ENCODE data around the gene PLCD4. TPM values are rescaled to one million over a fixed set of nuclear protein-coding genes. Genes with fewer than 3 reads are reported as not detected.

Gene PLCD4
- total RNA-seq (2022; extraction: Qiagen RNA extraction; ENCODE audit: low read depth) = 0.26 to 0.69 TPM (median 0.31 TPM) in 5 replicates

DNA sequence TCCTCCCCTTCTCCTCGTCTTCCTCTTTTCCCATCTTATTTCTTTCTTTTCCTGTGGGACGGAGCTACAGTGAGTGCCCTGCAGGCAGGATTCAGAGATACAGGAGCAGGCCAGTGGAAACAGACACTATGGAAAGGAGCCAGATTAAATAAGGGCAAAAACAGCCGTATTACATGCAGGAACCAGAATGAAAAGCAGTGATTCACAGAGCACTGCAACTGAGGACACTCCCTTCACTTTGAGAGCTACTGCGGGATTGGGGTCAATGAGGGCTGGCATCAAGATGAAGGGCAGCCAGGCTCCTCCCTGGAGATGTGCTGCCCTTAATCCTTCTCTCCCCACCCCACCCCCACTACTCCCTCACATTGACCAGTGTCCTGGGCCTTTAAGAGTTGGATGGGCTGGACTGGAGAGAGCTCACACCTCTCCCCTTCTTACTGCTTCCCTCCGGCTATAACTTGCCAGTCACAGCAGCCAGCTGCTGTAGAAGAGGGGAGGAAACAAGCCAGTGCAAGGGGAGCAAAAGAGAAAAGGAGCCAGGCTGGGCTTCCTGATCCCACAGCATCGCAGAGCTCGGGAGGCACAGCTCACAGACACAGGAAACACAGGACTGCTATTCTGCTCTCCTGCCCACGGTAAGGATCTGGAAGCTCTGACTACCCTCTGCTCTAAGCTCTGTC lies at the start of gene PLCD4:
Gene PLCD4, plus strand, starts transcription at position 464 of the 680 bp plus-strand sequence. CDS start 7,841 bp downstream, outside the sequence.

DNA sequence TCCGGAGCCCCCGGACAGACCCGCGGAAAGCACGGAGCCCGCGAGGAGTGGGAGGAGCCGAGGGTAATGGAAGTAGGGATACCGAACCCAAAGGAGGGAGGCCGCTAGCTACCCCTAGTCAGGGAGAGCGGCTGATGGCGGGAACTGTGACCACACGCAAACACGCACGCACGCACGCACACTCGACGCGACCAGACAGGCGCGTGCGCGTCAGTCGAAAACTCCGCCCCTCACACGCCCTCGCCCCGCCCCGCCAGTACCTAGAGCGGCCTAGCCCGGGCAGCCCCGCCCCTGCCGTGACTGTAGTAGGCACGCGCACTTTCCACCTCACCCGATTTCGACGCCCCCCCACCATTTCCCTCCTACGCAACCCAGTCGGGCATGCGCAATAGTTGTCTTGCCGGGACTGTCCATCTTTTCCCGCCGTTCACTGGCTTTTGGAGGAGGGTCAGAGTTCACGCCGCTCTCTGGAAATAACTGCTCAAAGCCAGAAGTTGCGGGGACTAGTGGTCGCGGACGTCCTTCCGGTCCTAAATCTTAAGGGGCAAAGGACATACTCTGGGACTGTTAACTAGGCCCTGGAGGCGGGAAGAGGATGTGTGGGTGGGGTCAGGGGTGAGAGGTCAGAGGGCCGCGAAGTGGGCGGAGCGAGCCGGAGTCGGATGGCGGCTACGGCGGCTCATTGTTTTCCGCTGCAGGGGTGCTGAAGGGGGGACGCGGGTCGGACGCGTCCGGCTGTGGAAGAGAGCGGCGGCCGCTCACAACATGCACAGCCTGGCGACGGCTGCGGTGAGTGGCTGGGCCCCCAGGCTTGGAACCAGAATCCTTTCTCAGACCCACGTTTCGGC lies 39.3 kb upstream of the PLCD4 start, which contains the start of the genes CNOT9 and USP37:
Gene CNOT9, plus strand, starts transcription at position 650 of the 848 bp plus-strand sequence. Its CDS starts 116 bp downstream, at position 766.
Gene USP37, minus strand, starts transcription at position 162 of the 848 bp plus-strand sequence. CDS start 9,698 bp downstream, outside the sequence.

DNA sequence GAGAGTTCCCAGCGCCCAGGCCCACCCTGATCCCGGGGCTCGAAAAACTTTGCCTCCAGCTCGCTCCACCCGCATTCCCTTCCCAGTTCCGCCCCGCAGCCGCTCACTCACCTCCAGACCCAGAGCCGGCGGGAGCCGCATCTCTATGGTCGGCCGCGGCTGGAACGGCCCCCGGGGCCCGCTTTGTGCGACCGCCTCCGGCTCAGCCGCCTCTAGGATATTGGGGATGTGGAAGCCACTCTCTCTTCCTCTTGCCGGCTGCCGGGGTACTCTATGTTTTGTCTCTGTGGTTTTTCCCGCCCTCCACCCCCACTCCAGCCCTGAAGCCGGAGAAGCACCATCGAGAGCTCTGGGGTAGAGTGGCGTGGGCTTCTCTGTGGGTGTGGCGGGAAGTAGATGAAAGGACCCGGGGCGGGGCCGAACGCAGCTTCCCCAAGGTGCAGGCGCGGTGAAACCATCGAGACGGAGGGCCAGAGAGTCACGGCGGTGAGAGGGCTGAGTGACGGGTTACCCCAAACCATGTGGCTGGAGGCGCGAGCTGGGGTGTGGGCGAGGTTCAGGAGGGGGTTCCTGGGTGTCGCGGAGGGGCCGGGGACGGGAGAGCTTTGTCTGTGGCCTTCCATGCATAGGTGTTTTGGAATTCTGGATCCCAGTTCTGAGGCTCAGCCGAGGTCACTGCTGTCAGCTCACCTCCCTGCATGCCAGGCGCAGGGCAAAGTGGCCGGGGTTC lies 51.7 kb downstream of the PLCD4 start, which contains the start of the genes BCS1L and ZNF142:
Gene BCS1L, plus strand, starts transcription at position 426 of the 730 bp plus-strand sequence. CDS start 1,305 bp downstream, outside the sequence.
Gene ZNF142, minus strand, starts transcription at position 366 of the 730 bp plus-strand sequence. CDS start 3,194 bp downstream, outside the sequence.

DNA sequence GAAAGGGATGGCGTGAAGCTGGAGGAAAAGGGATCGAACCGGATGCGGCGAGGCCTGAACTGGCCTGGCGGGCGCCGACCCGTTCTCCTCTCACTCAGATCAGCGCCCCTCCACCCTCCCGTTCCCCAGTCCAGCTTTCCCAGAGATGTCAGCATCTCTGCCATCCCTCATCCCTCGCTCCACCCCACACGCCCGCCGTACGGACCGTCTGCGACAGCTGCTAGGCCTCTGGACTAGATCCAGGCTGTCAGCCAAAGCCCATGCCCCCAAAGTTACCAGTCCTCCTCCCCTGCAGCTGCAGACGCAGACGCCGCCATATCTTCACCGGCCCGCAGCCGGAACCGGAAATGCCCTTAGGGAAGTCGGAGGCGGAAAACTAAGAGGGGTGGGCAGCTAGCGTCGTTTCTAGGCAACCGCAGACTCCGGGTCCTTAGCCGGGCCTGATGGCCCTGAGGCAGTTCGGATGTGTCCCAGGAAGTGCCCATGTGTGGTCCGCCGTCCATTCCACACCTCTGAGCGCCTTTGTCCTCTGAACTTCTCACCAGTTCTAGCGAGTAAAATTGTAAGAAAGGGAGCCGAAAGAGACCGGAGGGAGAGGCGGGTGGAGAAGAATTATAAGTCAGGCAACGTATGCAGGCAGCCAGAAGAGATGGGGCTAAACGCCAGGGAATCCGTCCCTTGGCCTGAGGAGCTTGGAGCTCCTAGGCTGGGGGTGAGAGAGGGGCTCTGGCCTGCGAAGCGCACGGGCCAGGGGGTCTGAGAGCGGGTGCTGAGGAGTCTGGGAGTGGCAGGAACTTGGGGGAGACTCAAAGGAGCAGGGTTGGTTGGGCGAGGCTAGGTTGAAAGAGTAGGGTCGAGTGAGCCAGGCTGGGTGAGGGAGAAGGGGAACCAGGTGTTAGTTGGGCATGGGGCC lies 64.2 kb downstream of the PLCD4 start, which contains the start of the genes RNF25 and STK36:
Gene RNF25, minus strand, starts transcription at position 349 of the 913 bp plus-strand sequence. Its CDS starts 32 bp downstream, at position 317.
Gene STK36, plus strand, starts transcription at position 433 of the 913 bp plus-strand sequence. CDS start 744 bp downstream, outside the sequence.

Other genes starting within 250 kb of the PLCD4 start
- gene SLC11A1, start 225.6 kb upstream of the PLCD4 start, total RNA-seq (2022; extraction: Qiagen RNA extraction; ENCODE audit: low read depth) = 0.15 to 0.28 TPM (median 0.19 TPM) in 5 replicates
- 63.4 to 83.1 TPM (median 71.7 TPM) in 5 replicates for gene CTDSP1, start 208.0 kb upstream of the PLCD4 start, total RNA-seq (2022; extraction: Qiagen RNA extraction; ENCODE audit: low read depth)
- gene VIL1, start 188.8 kb upstream of the PLCD4 start, total RNA-seq (2022; extraction: Qiagen RNA extraction; ENCODE audit: low read depth) = 0.16 to 0.33 TPM (median 0.18 TPM) in 5 replicates
- gene USP37, start 39.5 kb upstream of the PLCD4 start, total RNA-seq (2022; extraction: Qiagen RNA extraction; ENCODE audit: low read depth) = 4.8 to 7.4 TPM (median 6.3 TPM) in 5 replicates
- 41.8 to 53.3 TPM (median 49.7 TPM) in 5 replicates for gene CNOT9, start 39.1 kb upstream of the PLCD4 start, total RNA-seq (2022; extraction: Qiagen RNA extraction; ENCODE audit: low read depth)
- gene ZNF142, start 51.7 kb downstream of the PLCD4 start, total RNA-seq (2022; extraction: Qiagen RNA extraction; ENCODE audit: low read depth) = 15.5 to 21.3 TPM (median 19.5 TPM) in 5 replicates
- 38.3 to 50.3 TPM (median 44.1 TPM) in 5 replicates for gene BCS1L, start 51.8 kb downstream of the PLCD4 start, total RNA-seq (2022; extraction: Qiagen RNA extraction; ENCODE audit: low read depth)
- 39.0 to 58.2 TPM (median 47.7 TPM) in 5 replicates for gene RNF25, start 64.1 kb downstream of the PLCD4 start, total RNA-seq (2022; extraction: Qiagen RNA extraction; ENCODE audit: low read depth)
- 7.7 to 16.1 TPM (median 13.8 TPM) in 5 replicates for gene STK36, start 64.2 kb downstream of the PLCD4 start, total RNA-seq (2022; extraction: Qiagen RNA extraction; ENCODE audit: low read depth)
- 25.3 to 30.7 TPM (median 28.6 TPM) in 5 replicates for gene TTLL4, start 102.9 kb downstream of the PLCD4 start, total RNA-seq (2022; extraction: Qiagen RNA extraction; ENCODE audit: low read depth)
- 0.03 to 0.34 TPM (median 0.19 TPM) in 4 of 5 replicates, not detected in the other for gene CYP27A1, start 174.2 kb downstream of the PLCD4 start, total RNA-seq (2022; extraction: Qiagen RNA extraction; ENCODE audit: low read depth)
- gene PRKAG3, start 223.9 kb downstream of the PLCD4 start, total RNA-seq (2022; extraction: Qiagen RNA extraction; ENCODE audit: low read depth) = not detected in 5 replicates